ENCODE measurements around the gene TAGLN3. TPM values are rescaled to one million over a fixed set of nuclear protein-coding genes. Genes with fewer than 3 reads are reported as not detected.

The TAGLN3 gene
- total RNA-seq, 4 donors from 2014 or later, result 0.64 to 1.5 (median 0.68) TPM; not detected in 1

GRCh38 chr3:111952866-111953450 is 45.8 kb upstream of the TAGLN3 start:
- no peak for TF ChIP-seq EP300 (IDR thresholded peaks at IDR 0.05; ENCODE audit: low read depth)
- no peak for TF ChIP-seq POLR2A (IDR thresholded peaks at IDR 0.05)
- no peak for TF ChIP-seq POLR2AphosphoS5 (IDR thresholded peaks at IDR 0.05)
- TF ChIP-seq, protein P1, sequence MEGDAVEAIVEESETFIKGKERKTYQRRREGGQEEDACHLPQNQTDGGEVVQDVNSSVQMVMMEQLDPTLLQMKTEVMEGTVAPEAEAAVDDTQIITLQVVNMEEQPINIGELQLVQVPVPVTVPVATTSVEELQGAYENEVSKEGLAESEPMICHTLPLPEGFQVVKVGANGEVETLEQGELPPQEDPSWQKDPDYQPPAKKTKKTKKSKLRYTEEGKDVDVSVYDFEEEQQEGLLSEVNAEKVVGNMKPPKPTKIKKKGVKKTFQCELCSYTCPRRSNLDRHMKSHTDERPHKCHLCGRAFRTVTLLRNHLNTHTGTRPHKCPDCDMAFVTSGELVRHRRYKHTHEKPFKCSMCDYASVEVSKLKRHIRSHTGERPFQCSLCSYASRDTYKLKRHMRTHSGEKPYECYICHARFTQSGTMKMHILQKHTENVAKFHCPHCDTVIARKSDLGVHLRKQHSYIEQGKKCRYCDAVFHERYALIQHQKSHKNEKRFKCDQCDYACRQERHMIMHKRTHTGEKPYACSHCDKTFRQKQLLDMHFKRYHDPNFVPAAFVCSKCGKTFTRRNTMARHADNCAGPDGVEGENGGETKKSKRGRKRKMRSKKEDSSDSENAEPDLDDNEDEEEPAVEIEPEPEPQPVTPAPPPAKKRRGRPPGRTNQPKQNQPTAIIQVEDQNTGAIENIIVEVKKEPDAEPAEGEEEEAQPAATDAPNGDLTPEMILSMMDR (IDR thresholded peaks at IDR 0.05), result no peak
- Histone ChIP-seq H3K9me3 (no peaks in the 10 kb centered on the region), H3K36me3 (no peaks in the 10 kb centered on the region), H3K4me3 (no peak overlapping the region), H3K27me3 (no peaks in the 10 kb centered on the region), H3K4me1 (peaks cover 0 to 5% (median 0%) of the 10 kb centered on the region in 4 donors), H3K27ac (no peak overlapping the region)
- in situ Hi-C loops (cut with MboI; ENCODE audit: low pct_ligation_motif_present in 1 of 4, low pct_unique_long_range_greater_than_20kb in 1 of 4, low sequenced_read_pairs in 3 of 4) (no loop called here), intact Hi-C loops (cut with DNase I; ENCODE audit: low total_unique reads) (no loop called here)
- 87 to 100% methylated on average over 2 to 6 of the region's 6 CpGs for WGBS, 2 donors (ENCODE audit: low coverage in 1 of 2)
- DNase-seq, result no peak

DNA sequence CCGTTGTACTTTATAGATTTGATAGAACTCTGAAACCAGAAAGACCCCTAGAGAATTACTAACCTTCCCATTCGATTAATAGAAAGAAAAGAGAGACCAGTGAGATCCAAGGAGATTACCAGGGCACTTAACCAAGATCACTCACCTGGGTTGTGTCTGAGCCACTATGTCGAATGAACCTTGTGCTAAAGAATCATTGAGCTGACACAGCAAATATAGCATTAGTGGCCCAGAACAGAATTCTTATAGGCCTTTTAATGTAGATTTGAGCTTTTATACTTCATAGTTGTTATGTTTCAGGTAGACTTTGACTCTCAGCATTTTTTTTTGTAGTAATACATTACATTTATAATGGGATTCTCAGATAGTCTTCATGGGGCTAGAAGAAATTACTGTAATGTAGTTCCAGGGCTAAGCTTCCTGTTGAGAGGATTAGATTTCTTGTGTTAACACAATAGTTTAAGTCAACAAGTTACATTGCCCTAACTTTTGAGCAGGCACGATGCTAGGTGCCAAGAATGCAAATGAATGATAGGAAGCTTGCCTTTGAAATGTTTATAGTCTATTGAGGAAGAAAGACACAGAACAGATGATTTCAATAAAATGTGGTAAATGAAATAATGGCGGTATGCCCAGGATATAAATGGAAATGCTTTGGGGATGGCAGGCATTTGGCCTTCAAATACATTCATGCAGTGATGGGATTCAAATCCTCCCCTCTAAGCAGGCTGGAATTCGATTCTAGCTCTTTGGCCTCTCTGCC is 44.3 kb upstream of the TAGLN3 start:
- DNase-seq, result no peak
- in situ Hi-C loops (cut with MboI; ENCODE audit: low pct_ligation_motif_present in 1 of 4, low pct_unique_long_range_greater_than_20kb in 1 of 4, low sequenced_read_pairs in 3 of 4) (no loop called here), intact Hi-C loops (cut with DNase I; ENCODE audit: low total_unique reads) (no loop called here)
- no peaks in the 10 kb centered on the region for H3K27me3 ChIP-seq
- H3K9me3 ChIP-seq, result no peaks in the 10 kb centered on the region
- H3K27ac ChIP-seq, result no peak overlapping the region
- WGBS, 2 donors (ENCODE audit: low coverage in 1 of 2), result 36 to 49% methylated on average over 6 of the region's 6 CpGs
- no peak overlapping the region for H3K4me3 ChIP-seq
- H3K4me1 ChIP-seq, result peaks cover 0 to 5% (median 0%) of the 10 kb centered on the region in 4 donors
- H3K36me3 ChIP-seq, result no peaks in the 10 kb centered on the region
- TF ChIP-seq, protein P1 (IDR thresholded peaks at IDR 0.05), result no peak
- TF ChIP-seq POLR2A (IDR thresholded peaks at IDR 0.05) (no peak), POLR2AphosphoS5 (IDR thresholded peaks at IDR 0.05) (no peak)

DNA sequence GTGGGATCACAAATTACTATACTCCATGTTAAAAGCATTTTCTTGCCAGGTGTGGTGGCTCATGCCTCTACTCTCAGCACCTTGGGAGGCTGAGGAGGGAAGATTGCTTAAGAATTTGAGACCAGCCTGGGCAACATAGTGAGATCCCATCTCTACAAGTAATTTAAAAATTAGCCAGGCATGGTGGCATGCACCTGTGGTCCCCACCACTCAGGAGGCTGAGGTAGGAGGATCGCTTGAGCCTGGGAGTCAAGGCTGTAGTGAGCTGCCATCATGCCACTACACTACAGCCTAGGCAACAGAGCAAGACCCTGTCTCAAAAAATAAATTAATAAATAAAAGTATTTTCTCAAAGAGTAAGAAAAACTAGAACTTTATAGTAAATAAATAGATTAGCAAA is 42.8 kb upstream of the TAGLN3 start:
- Histone ChIP-seq H3K4me1 (peaks cover 0 to 5% (median 0%) of the 10 kb centered on the region in 4 donors), H3K36me3 (no peaks in the 10 kb centered on the region), H3K4me3 (no peak overlapping the region), H3K27ac (no peak overlapping the region), H3K27me3 (no peaks in the 10 kb centered on the region), H3K9me3 (no peaks in the 10 kb centered on the region)
- TF ChIP-seq EP300 (IDR thresholded peaks at IDR 0.05; ENCODE audit: low read depth), result no peak
- no peak for TF ChIP-seq POLR2AphosphoS5 (IDR thresholded peaks at IDR 0.05)
- TF ChIP-seq, protein P1 (IDR thresholded peaks at IDR 0.05), result no peak
- TF ChIP-seq POLR2A (IDR thresholded peaks at IDR 0.05), result no peak
- WGBS, 2 donors (ENCODE audit: low coverage in 1 of 2), result 80 to 95% methylated on average over 1 of the region's 1 CpG
- no peak for DNase-seq
- intact Hi-C loops (cut with DNase I; ENCODE audit: low total_unique reads), result no loop called here
- in situ Hi-C loops (cut with MboI; ENCODE audit: low pct_ligation_motif_present in 1 of 4, low pct_unique_long_range_greater_than_20kb in 1 of 4, low sequenced_read_pairs in 3 of 4), result no loop called here

DNA sequence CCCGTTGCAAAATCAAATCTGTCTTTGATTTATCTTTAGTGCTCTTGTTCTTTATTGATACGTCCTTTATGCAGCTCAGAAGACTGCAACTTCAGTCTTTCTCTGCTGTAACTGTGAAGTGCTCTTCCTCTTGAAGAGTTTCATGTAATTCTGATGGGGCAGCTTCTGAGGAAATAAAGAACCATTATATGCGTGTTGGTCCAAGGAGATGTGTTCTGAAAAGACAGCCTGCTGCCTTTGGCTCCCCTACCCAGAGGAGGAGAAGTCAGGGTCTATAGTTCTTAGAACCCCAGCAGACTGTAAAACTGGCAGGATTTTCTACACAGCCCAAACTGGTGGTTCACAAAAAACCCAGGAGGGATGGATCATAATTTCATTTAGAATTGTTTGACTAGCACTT is 42.3 kb upstream of the TAGLN3 start:
- Histone ChIP-seq H3K27me3 (no peaks in the 10 kb centered on the region), H3K36me3 (no peaks in the 10 kb centered on the region), H3K9me3 (no peaks in the 10 kb centered on the region), H3K27ac (no peak overlapping the region), H3K4me1 (peaks cover 0 to 5% (median 0%) of the 10 kb centered on the region in 4 donors), H3K4me3 (no peak overlapping the region)
- intact Hi-C loops (cut with DNase I; ENCODE audit: low total_unique reads), result no loop called here
- in situ Hi-C loops (cut with MboI; ENCODE audit: low pct_ligation_motif_present in 1 of 4, low pct_unique_long_range_greater_than_20kb in 1 of 4, low sequenced_read_pairs in 3 of 4), result no loop called here
- no peak for DNase-seq
- WGBS, 2 donors (ENCODE audit: low coverage in 1 of 2), result 86 to 91% methylated on average over 3 of the region's 3 CpGs
- TF ChIP-seq, protein P1 (IDR thresholded peaks at IDR 0.05), result no peak
- TF ChIP-seq POLR2AphosphoS5 (IDR thresholded peaks at IDR 0.05) (no peak), EP300 (IDR thresholded peaks at IDR 0.05; ENCODE audit: low read depth) (no peak), POLR2A (IDR thresholded peaks at IDR 0.05) (no peak)
